Liver (tissue), 9 donors: ENCODE measurements around the gene MEGF11. TPM values are rescaled to one million over a fixed set of nuclear protein-coding genes. Genes with fewer than 3 reads are reported as not detected.

ENCODE experiments used
- DNase-seq: peaks from one replicate; pipeline ENCODE4 v3.0.0-alpha.2; 2017; ENCODE audit warnings: low spot score
- H3K27ac ChIP-seq, 2 donors: one replicate each; pipeline ENCODE4 v1.7.0; 2013; ENCODE audit warnings: inconsistent platforms in 2 of 2, low read length in 2 of 2, control low read depth in 1 of 2, low read depth in 1 of 2, mild to moderate bottlenecking in 1 of 2
- H3K27me3 ChIP-seq, 4 donors: one replicate each; pipeline versions ENCODE4 v1.6.1 to v1.7.0; 2013; ENCODE audit warnings: low read length in 3 of 4, inconsistent platforms in 1 of 4, mild to moderate bottlenecking in 1 of 4, moderate library complexity in 1 of 4; ENCODE audit not compliant: control insufficient read depth in 4 of 4, insufficient read depth in 4 of 4
- H3K36me3 ChIP-seq, 4 donors: one replicate each; pipeline versions ENCODE4 v1.6.1 to v1.7.0; 2013; ENCODE audit warnings: low read length in 3 of 4, mild to moderate bottlenecking in 3 of 4, low read depth in 1 of 4, moderate library complexity in 1 of 4; ENCODE audit not compliant: control insufficient read depth in 4 of 4, insufficient read depth in 3 of 4
- H3K4me1 ChIP-seq, 4 donors: one replicate each; pipeline versions ENCODE4 v1.6.1 to v1.7.0; 2013; ENCODE audit warnings: low read length in 3 of 4, mild to moderate bottlenecking in 3 of 4, moderate library complexity in 1 of 4; ENCODE audit not compliant: control insufficient read depth in 4 of 4, insufficient read depth in 4 of 4
- H3K4me3 ChIP-seq, 3 donors: one replicate each; pipeline versions ENCODE4 v1.6.1 to v1.7.0; 2013; ENCODE audit warnings: low read length in 3 of 3, control low read depth in 1 of 3, low read depth in 1 of 3, mild to moderate bottlenecking in 1 of 3
- H3K9ac ChIP-seq, 2 donors: one replicate each; pipeline ENCODE4 v1.7.0; 2013; ENCODE audit warnings: low read length in 2 of 2, mild to moderate bottlenecking in 2 of 2, moderate library complexity in 2 of 2, control low read depth in 1 of 2, low read depth in 1 of 2
- H3K9me3 ChIP-seq, 4 donors: one replicate each; pipeline versions ENCODE4 v1.6.1 to v1.7.0; 2013; ENCODE audit warnings: low read length in 3 of 4; ENCODE audit not compliant: control insufficient read depth in 4 of 4
- CTCF ChIP-seq: fragments of 150-350 bp; IDR thresholded peaks from 2 replicates; pipeline ENCODE4 v1.5.1; 2017; ENCODE audit warnings: improper control_type of control experiment, low read depth, low read length; ENCODE audit not compliant: missing input control
- EGR1 ChIP-seq, 2 donors: IDR thresholded peaks; 2 replicates each; pipeline ENCODE4 v1.6.1; 2016 to 2018; ENCODE audit warnings: antibody characterized with exemption in 2 of 2, low read depth in 2 of 2
- FOXA2 ChIP-seq: IDR thresholded peaks from 2 replicates; pipeline ENCODE4 v1.6.1; 2016; ENCODE audit warnings: antibody characterized with exemption
- HNF4A ChIP-seq, 2 donors: conservative IDR thresholded peaks; 2 replicates each; pipeline ENCODE4 v1.6.1; 2016; ENCODE audit warnings: antibody characterized with exemption in 2 of 2, mild to moderate bottlenecking in 2 of 2
- HNF4G ChIP-seq: IDR thresholded peaks from 2 replicates; pipeline ENCODE4 v1.6.1; 2016; ENCODE audit warnings: antibody characterized with exemption
- JUND ChIP-seq, 2 donors: IDR thresholded peaks; 2 replicates each; pipeline ENCODE4 v1.6.1; 2016; ENCODE audit warnings: antibody characterized with exemption in 2 of 2
- MAX ChIP-seq: IDR thresholded peaks from 2 replicates; pipeline ENCODE4 v1.6.1; 2016; ENCODE audit warnings: antibody characterized with exemption
- NR2F2 ChIP-seq: IDR thresholded peaks from 2 replicates; pipeline ENCODE4 v1.6.1; 2016; ENCODE audit warnings: antibody characterized with exemption
- RAD21 ChIP-seq, 2 donors: IDR thresholded peaks; 2 replicates each; pipeline ENCODE4 v1.6.1; 2016; ENCODE audit warnings: antibody characterized with exemption in 2 of 2, mild to moderate bottlenecking in 2 of 2
- RXRA ChIP-seq, 2 donors: IDR thresholded peaks; 2 replicates each; pipeline ENCODE4 v1.6.1; 2017 to 2018; ENCODE audit warnings: antibody characterized with exemption in 2 of 2, mild to moderate bottlenecking in 1 of 2
- SP1 ChIP-seq: IDR thresholded peaks from 2 replicates; pipeline ENCODE4 v1.6.1; 2018; ENCODE audit warnings: antibody characterized with exemption, mild to moderate bottlenecking
- TAF1 ChIP-seq: conservative IDR thresholded peaks from 2 replicates; pipeline ENCODE4 v1.6.1; 2016; ENCODE audit warnings: antibody characterized with exemption, mild to moderate bottlenecking
- YY1 ChIP-seq: IDR thresholded peaks from 2 replicates; pipeline ENCODE4 v1.6.1; 2016; ENCODE audit warnings: antibody characterized with exemption, mild to moderate bottlenecking
- ZBTB33 ChIP-seq: IDR thresholded peaks from 2 replicates; pipeline ENCODE4 v1.6.1; 2016; ENCODE audit warnings: antibody characterized with exemption
- WGBS: extraction: QIAGEN DNeasy Blood & Tissue Kit; methylation state at CpG from one replicate; pipeline ENCODE4 v1.1.7; 2013; 5-methylcytosine and 5-hydroxymethylcytosine counted together
- polyA plus RNA-seq, 2 donors: library from polyadenylated mRNA; stranded (reverse) in 1 of 2; unstranded in 1 of 2; fragments of 200-250 nt in 1 of 2; fragments of >200 nt in 1 of 2; fragmentation: Nextera tagmentation in 1 of 2; extraction: Ambion mirVana in 1 of 2; gene quantifications; one replicate each; pipeline versions ENCODE4 v1.2.1 to v1.2.3, GENCODE V29; 2013 to 2015
- total RNA-seq, 2 donors: library from RNA; depleted of rRNA; stranded (reverse); fragments of >200 nt; gene quantifications; one replicate each; pipeline ENCODE4 v1.2.3, GENCODE V29; 2014
- TF ChIP-seq, protein P1 (sequence below): IDR thresholded peaks from 2 replicates; pipeline ENCODE4 v1.6.1; 2016; ENCODE audit warnings: antibody characterized with exemption
- donor health status: healthy.
- donor health status: healthy.
- donor health status: healthy.
- donor health status: healthy.
- donor health status: healthy.

The MEGF11 gene
- total and polyA plus RNA-seq, 4 donors = under 0.01 to 0.51 (median 0.03) TPM; not detected in 1

DNA sequence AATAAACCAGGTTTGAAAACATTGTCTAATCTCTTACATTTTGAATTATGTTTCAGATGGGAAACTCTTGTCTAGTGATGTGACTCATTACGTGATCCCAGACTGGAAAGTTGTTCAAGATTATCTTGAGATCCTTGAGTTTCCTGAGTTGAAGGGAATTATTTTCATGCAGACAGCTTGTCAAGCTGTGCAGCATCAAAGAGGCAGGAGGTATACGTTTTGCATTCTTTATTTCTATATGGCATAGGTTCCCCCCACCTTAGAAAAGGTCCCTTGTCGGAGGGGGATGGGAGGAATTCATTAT, 41.3 kb upstream of the MEGF11 start (continued):
- TF ChIP-seq CTCF = no peak
- TF ChIP-seq FOXA2 = no peak
- no peak for TF ChIP-seq EGR1 (IDR thresholded peaks at IDR 0.05; ENCODE audit: low read depth in 2 of 2)
- TF ChIP-seq RXRA (IDR thresholded peaks at IDR 0.05) = no peak
- TF ChIP-seq HNF4A (conservative IDR thresholded peaks at IDR 0.05) = no peak
- no peak for TF ChIP-seq RAD21 (IDR thresholded peaks at IDR 0.05)
- no peak for TF ChIP-seq NR2F2
- no peak for TF ChIP-seq JUND (IDR thresholded peaks at IDR 0.05)
- TF ChIP-seq TAF1 = no peak
- TF ChIP-seq YY1 = no peak
- TF ChIP-seq MAX = no peak
- TF ChIP-seq SP1 = no peak
- TF ChIP-seq HNF4G = no peak

DNA sequence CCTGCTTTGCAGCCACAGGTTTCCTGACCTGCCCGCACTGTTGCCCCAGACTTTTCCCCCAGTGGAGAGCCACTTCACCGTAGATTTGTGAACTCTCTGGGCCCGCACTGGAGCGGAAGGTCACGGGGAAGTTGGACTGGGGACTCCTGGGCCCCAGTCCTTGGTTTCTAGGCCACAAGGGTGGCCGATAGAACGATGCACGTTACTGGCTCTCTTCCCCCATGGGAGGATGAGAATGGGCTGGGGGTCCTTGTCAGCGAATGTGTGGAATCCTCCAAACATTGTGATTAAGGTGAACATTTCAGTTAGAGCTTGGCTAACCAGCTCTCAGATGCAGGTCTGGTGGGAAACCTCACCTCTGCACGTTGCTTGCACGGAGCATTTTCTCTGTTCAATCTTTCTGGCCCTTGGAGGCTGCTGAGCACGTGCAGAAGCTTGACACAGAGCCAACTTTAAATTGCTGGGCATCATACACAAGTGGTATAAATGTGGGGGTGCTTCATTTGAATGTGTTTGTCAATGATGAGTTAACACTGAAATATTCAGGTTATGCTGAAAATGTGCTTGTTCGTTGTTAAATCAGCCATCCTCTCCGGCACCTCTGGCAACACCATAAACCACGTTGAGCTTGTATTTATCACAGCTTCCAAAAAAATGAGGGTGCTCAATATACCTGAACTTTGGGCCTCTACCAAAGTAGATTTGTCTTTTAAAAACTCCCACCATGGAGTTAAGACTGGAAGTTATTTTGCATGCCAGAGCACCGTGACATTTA, 40.8 kb upstream of the MEGF11 start:
- peak overlapping the region; percentile 70 to 78 for H3K9ac ChIP-seq
- H3K36me3 ChIP-seq = peaks cover 0 to 2% (median 0%) of the 10 kb centered on the region in 4 donors
- no peaks in the 10 kb centered on the region for H3K9me3 ChIP-seq
- peaks cover 0 to 18% (median 12%) of the 10 kb centered on the region in 4 donors for H3K4me1 ChIP-seq
- no peaks in the 10 kb centered on the region for H3K27me3 ChIP-seq
- 6% methylated on average over 16 of the region's 16 CpGs for WGBS
- TF ChIP-seq HNF4A (conservative IDR thresholded peaks at IDR 0.05) = peak; percentile 19 to 59
- no peak for TF ChIP-seq SP1
- TF ChIP-seq RXRA (IDR thresholded peaks at IDR 0.05) = peak in 1 of 2 donors; percentile 29
- H3K27ac ChIP-seq = peak overlapping the region; percentile 68 to 72
- peak; percentile 35 for DNase-seq
- peak overlapping the region; percentile 57 to 96 (median 66) for H3K4me3 ChIP-seq

DNA sequence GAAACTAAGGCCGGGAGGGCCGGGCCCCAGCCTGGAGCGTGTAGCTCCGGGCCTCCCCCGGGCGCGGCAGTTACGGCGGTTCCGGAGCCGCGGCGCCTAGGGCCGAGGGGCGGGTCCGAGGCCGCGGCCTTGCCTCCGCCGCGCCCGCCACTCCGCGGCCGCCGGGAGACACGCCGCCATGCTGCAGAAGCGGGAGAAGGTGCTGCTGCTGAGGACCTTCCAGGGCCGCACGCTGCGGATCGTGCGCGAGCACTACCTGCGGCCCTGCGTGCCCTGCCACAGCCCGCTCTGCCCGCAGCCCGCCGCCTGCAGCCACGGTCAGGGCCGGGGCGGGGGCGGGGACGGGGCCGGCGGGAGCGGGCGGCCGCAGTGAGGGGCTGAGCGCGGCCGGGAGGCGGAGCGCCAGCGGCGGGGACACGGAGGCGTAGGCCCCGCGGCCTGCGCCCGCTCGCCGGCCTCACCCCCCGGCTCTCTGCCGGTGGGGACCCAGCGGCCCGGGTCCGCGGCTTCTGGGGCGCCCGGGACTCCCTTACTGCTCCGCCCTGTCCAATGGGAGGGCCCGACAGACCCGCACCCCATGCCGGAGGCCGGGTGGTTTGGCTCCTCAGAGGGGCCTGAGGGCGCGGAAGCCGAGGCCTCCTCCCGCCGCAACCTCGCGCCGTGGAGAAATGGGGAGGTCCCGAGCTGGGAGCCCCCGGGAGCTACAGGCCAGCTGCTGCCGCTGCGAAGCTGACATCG, 40.0 kb upstream of the MEGF11 start, which contains the start of gene DIS3L:
DIS3L (plus strand) TSS at position 150 of the 738 bp plus-strand sequence; CDS start at position 179, 29 bp downstream.
- Histone ChIP-seq H3K9ac (peak within 1 kb of the TSS; percentile 70 to 92), H3K4me3 (peak within 1 kb of the TSS; percentile 66 to 96 (median 82)), H3K27ac (peak within 1 kb of the TSS; percentile 72 to 75), H3K27me3 (no peaks in the 10 kb centered on the region), H3K36me3 (peaks cover 0 to 2% (median 0%) of the 10 kb centered on the region in 4 donors), H3K4me1 (peaks cover 0 to 18% (median 12%) of the 10 kb centered on the region in 4 donors), H3K9me3 (no peaks in the 10 kb centered on the region)
- no peak for TF ChIP-seq ZBTB33
- no peak for TF ChIP-seq HNF4G
- TF ChIP-seq, protein P1, sequence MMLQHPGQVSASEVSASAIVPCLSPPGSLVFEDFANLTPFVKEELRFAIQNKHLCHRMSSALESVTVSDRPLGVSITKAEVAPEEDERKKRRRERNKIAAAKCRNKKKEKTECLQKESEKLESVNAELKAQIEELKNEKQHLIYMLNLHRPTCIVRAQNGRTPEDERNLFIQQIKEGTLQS = no peak
- DNase-seq = peak; percentile 71
- WGBS = under 1% methylated on average over 92 of the region's 92 CpGs
